DMS 273 treated with DMSO at 0.1 percent for 48 hours (cell line): Measurements from ENCODE around the gene BCL2L12.

Experiments used
- DNase-seq: peaks from one replicate; lab custom pipeline; 2025; lab: John Stamatoyannopoulos, UW

Gene BCL2L12

GRCh38 chr19:49664171-49665035 lies 1.3 kb upstream of the BCL2L12 start:
- peak; percentile 63 for DNase-seq

GRCh38 chr19:49665036-49665350 lies 740 bp upstream of the BCL2L12 start:
- DNase-seq = no peak

GRCh38 chr19:49666120-49666444 lies 349 bp downstream of the BCL2L12 start:
- DNase-seq = no peak

GRCh38 chr19:49667473-49667872 lies 1.7 kb downstream of the BCL2L12 start:
- no peak for DNase-seq

GRCh38 chr19:49669516-49669915 lies 3.8 kb downstream of the BCL2L12 start:
- no peak for DNase-seq

GRCh38 chr19:49672131-49672919 lies 6.6 kb downstream of the BCL2L12 start:
- DNase-seq = peak; percentile 27

GRCh38 chr19:49676136-49676783 lies 10.5 kb downstream of the BCL2L12 start:
- DNase-seq = peak; percentile 88

- DNase-seq = peak; percentile 100
These were observed 11.1 kb downstream of the BCL2L12 start for GRCh38 chr19:49676784-49677230.

GRCh38 chr19:49677231-49677900 lies 11.6 kb downstream of the BCL2L12 start, which contains the start of gene PRMT1:
Gene PRMT1 (plus strand): TSS chr19:49677271. CDS start chr19:49677281, 10 bp downstream.
- DNase-seq = no peak

- DNase-seq = peak; percentile 26
These were observed 12.4 kb downstream of the BCL2L12 start for GRCh38 chr19:49677901-49678674.

- DNase-seq = no peak
These were observed 13.4 kb downstream of the BCL2L12 start for GRCh38 chr19:49678985-49679770.

- DNase-seq = no peak
These were observed 14.2 kb downstream of the BCL2L12 start for GRCh38 chr19:49679771-49680413.

- peak; percentile 65 for DNase-seq
These were observed 15.0 kb downstream of the BCL2L12 start for GRCh38 chr19:49680421-49681351.

- DNase-seq = no peak
These were observed 16.1 kb downstream of the BCL2L12 start for GRCh38 chr19:49681830-49682229.

- no peak for DNase-seq
These were observed 16.5 kb downstream of the BCL2L12 start for GRCh38 chr19:49682274-49682673.

GRCh38 chr19:49683814-49684250 lies 18.1 kb downstream of the BCL2L12 start:
- no peak for DNase-seq

GRCh38 chr19:49684251-49684982 lies 18.7 kb downstream of the BCL2L12 start:
- no peak for DNase-seq

- no peak for DNase-seq
These were observed 19.3 kb downstream of the BCL2L12 start for GRCh38 chr19:49684983-49685553.
